Erythroblast (primary cell): ENCODE measurements around the gene CNP.
"Not testable (repeated sequence)": the region's sequence is repeated elsewhere in the genome, so short reads cannot be mapped to it uniquely, and the experiment has no call there.

Source experiments
- DNase-seq, 2 experiments: peaks; one replicate each; lab custom pipeline; 2025; lab: John Stamatoyannopoulos, UW
- GATA1 ChIP-seq: IDR thresholded peaks from 2 replicates; pipeline ENCODE4 v1.6.1; 2011; ENCODE audit warnings: low read depth, mild to moderate bottlenecking, control low read depth, low read length, moderate library complexity
- POLR2A ChIP-seq: IDR thresholded peaks from 2 replicates; pipeline ENCODE4 v1.6.1; 2011; ENCODE audit warnings: mild to moderate bottlenecking, low read length

The CNP gene

GRCh38 chr17:42016411-42016831 is 49.8 kb downstream of the CNP start:
- no peak for TF ChIP-seq GATA1
- no peak for TF ChIP-seq POLR2A
- peak; percentile 67 to 76 for DNase-seq

- TF ChIP-seq POLR2A (peak; percentile 90), GATA1 (no peak)
- DNase-seq: peak; percentile 93 to 95
Measured at GRCh38 chr17:42016941-42017865, 50.6 kb downstream of the CNP start, which contains the start of gene DNAJC7. Gene DNAJC7 (minus strand): TSS chr17:42017439. CDS start chr17:42017416, 23 bp downstream.

- TF ChIP-seq POLR2A: no peak
- TF ChIP-seq GATA1: no peak
- peak; percentile 80 to 84 for DNase-seq
Measured at GRCh38 chr17:42017866-42018200, 51.2 kb downstream of the CNP start.

- no peak for TF ChIP-seq POLR2A
- TF ChIP-seq GATA1: no peak
- DNase-seq: peak; percentile 34 to 39
Measured at GRCh38 chr17:42018339-42018738, 51.7 kb downstream of the CNP start.

- TF ChIP-seq POLR2A: no peak
- TF ChIP-seq GATA1: no peak
- DNase-seq: no peak
Measured at GRCh38 chr17:42018988-42019387, 52.4 kb downstream of the CNP start.

- DNase-seq: peak; percentile 94 to 96
- TF ChIP-seq POLR2A: peak; percentile 60
- no peak for TF ChIP-seq GATA1
Measured at GRCh38 chr17:42019509-42020404, 53.2 kb downstream of the CNP start, which contains the start of gene NKIRAS2. Gene NKIRAS2 (plus strand): TSS chr17:42020090. CDS start chr17:42021578, 1,488 bp downstream.

GRCh38 chr17:42020845-42021244 is 54.2 kb downstream of the CNP start:
- not testable (repeated sequence) for DNase-seq

- DNase-seq: no peak
- TF ChIP-seq GATA1: no peak
- TF ChIP-seq POLR2A: no peak
Measured at GRCh38 chr17:42023524-42024349, 57.1 kb downstream of the CNP start.

GRCh38 chr17:42025191-42025579 is 58.6 kb downstream of the CNP start:
- TF ChIP-seq POLR2A: no peak
- no peak for TF ChIP-seq GATA1
- DNase-seq: no peak

GRCh38 chr17:42025936-42026335 is 59.3 kb downstream of the CNP start:
- DNase-seq: peak; percentile 52 to 70

GRCh38 chr17:42026857-42027589 is 60.4 kb downstream of the CNP start:
- TF ChIP-seq POLR2A: no peak
- TF ChIP-seq GATA1: no peak
- DNase-seq: no peak

More at GRCh38 chr17:42025936-42026335, 59.3 kb downstream of the CNP start:
- TF ChIP-seq POLR2A: no peak
- no peak for TF ChIP-seq GATA1
